Right ventricle myocardium superior (tissue), 1 donor: Measurements from ENCODE around the gene PODXL2. TPM values are rescaled to one million over a fixed set of nuclear protein-coding genes. Genes with fewer than 3 reads are reported as not detected.
"Not testable (repeated sequence)": the region's sequence is repeated elsewhere in the genome, so short reads cannot be mapped to it uniquely, and the experiment has no call there.

Experiments
- ATAC-seq: fragments of 200-7000 bp; cut with Tn5 transposase; one replicate; pipeline ENCODE4 v1.9.1; 2020; ENCODE audit warnings: mild to moderate bottlenecking; ENCODE audit not compliant: poor library complexity
- DNase-seq: peaks from one replicate; pipeline ENCODE4 v3.0.0-alpha.2; 2020
- intact Hi-C: fragments of 100-400 bp; cut with DNase I; formaldehyde crosslinking; loops from one replicate; pipeline ENCODE4 v1.11.2; 2022
- total RNA-seq: library from RNA; stranded (reverse); fragmentation: NEBNext Ultra II Directional; extraction: Animal tissue kit (Norgen Biotek cat#: 25700); gene quantifications from one replicate; pipeline ENCODE4 v1.2.1, GENCODE V29; 2021
- donor health status: DM: no; HTN: yes; CAD: no; lungs with severe emphysema.

Gene PODXL2
- total RNA-seq, 1 donor from 2014 or later, result 0.94 TPM

DNA sequence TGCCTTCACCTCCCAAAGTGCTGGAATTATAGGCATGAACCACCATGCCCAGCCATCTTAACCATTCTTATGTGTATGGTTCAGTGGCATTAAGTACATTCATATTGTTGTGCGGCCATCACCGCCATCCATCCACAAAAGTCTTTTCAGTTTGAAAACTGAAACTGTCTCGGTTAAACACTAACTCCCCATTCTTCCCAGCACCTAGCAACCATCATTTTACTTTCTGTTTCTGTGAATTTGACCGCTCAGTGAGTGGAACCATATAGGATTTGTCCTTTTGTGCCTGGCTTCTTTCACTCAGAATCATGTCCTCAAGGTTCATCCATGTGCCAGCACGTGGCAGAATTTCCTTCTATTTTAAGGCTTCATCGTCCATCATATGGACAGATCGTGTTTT lies 24.9 kb upstream of the PODXL2 start:
- intact Hi-C loops, result no loop called here
- ATAC-seq, result no peak
- no peak for DNase-seq

DNA sequence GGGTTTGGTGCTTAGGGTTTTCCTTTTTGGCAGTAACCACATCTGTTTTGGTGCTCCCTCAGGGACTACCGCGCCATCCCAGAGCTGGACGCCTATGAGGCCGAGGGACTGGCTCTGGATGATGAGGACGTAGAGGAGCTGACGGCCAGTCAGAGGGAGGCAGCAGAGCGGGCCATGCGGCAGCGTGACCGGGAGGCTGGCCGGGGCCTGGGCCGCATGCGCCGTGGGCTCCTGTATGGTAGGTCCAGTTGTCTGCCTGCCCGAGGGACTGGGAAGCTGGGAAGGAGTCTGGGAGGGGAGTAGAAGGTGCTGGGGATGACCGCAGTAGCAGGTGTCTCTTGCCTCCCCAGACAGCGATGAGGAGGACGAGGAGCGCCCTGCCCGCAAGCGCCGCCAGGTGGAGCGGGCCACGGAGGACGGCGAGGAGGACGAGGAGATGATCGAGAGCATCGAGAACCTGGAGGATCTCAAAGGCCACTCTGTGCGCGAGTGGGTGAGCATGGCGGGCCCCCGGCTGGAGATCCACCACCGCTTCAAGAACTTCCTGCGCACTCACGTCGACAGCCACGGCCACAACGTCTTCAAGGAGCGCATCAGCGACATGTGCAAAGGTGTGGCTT lies 24.3 kb upstream of the PODXL2 start:
- intact Hi-C loops, result no loop called here
- DNase-seq, result no peak
- no peak for ATAC-seq

DNA sequence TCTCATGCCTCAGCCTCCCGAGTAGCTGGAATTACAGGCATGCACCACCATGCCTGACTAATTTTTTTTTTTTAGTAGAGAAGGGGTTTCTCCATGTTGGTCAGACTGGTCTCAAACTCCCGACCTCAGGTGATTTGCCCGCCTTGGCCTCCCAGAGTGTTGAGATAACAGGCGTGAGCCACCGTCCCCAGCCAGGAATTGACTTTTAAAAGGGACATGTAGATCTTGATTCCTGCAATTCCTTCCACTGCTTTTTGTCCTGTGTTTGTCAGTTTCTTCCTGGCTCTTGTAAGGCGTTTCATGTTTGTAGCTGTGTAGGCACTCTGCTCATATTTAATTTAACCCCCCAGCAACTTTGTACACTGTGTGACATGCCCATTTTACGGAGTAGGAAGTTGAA lies 23.4 kb upstream of the PODXL2 start:
- intact Hi-C loops, ATAC-seq, DNase-seq: not testable (repeated sequence)

DNA sequence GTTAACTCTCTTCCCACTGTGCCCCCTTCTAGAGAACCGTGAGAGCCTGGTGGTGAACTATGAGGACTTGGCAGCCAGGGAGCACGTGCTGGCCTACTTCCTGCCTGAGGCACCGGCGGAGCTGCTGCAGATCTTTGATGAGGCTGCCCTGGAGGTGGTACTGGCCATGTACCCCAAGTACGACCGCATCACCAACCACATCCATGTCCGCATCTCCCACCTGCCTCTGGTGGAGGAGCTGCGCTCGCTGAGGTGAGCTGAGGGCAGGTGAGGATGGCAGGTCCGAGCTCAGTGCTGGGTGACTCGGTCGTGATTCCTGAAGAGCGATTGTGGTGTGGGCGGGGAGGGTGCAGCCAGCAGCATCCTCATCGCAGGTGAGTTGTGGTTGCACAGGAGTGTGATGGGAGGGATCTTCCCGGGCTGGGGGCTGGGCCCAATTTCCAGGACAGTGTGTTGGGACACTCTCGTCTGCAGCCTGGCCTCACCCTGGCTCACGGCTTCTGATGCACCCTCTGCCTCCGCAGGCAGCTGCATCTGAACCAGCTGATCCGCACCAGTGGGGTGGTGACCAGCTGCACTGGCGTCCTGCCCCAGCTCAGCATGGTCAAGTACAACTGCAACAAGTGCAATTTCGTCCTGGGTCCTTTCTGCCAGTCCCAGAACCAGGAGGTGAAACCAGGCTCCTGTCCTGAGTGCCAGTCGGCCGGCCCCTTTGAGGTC lies 22.7 kb upstream of the PODXL2 start:
- DNase-seq (no peak), ATAC-seq (no peak)
- intact Hi-C loops, result no loop called here

DNA sequence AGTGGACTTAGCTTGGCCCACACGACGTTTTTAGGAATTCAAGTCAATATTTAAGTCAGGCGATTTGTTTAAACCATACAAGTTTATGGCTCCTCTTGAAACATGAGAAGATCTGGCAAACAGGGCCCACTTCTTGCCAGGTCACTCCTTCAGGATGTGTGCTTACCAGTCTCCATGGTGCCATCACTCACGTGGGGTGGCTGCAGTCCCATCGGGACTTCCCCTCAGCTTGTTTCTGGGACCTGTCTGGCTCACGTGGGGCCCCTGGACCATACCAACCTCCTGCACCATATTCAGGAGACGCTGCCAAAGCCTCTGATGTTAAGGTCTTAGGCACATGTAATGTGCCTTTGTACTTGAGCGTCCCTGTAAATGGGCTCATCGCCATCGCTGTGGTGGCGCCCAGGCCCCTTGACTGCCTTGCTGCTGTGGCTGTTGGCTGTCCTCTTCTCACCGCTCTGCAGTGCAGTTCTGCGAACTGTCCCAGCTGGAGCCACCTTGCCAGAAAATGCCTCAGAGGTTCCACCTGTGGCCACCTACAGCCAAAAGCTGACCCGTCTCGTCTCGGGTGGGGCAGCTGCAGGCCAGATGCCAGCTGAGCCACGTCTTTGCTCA lies 21.9 kb upstream of the PODXL2 start:
- intact Hi-C loops, result no loop called here
- DNase-seq (no peak), ATAC-seq (peak; percentile 21)

DNA sequence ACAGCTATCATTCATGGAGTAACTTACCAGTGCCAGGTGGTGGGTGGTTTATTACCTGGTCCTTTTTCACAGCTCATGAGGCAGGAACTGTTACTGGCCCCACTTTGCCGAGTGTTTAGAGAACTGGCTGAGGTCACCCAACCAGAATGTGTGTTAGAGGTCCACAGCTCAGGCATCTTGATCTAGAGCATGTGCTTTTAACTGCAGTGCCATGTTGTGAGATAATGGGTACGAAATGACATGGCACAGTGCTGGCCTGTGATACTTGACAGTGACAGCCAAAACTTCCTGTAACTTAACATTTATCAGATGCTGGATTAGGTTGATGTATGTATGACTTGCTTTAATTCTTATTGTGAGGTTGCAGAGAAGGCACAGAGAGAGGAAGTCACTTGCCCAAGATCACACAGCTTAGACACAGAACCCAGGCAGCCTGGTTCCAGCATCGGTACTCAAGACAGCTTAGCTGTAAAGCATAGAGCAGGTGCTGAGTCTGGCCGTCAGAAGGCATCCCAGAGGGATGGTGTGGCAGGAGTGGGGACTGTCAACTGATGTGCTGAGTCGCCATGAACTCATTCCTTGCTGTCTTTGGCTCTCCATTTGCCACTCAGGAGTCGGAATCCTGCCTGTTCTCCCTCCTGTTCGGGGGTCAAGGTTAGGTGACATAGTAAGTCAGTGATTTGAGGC lies 21.2 kb upstream of the PODXL2 start:
- DNase-seq, result no peak
- intact Hi-C loops, result no loop called here
- ATAC-seq, result peak; percentile 21

DNA sequence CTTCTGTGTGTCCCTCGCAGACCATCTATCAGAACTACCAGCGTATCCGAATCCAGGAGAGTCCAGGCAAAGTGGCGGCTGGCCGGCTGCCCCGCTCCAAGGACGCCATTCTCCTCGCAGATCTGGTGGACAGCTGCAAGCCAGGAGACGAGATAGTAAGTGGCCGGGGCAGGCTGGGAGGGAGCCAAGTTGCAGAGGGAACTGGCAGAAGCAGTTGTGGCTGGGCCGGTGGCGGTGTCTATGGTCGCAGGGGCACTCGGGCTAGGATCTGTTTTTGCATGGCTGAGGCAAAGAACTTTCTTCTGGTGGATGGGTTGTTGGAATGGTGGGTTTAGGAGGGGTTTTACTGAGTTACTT lies 20.6 kb upstream of the PODXL2 start:
- DNase-seq (peak; percentile 81), ATAC-seq (peak; percentile 86)
- intact Hi-C loops, result no loop called here

DNA sequence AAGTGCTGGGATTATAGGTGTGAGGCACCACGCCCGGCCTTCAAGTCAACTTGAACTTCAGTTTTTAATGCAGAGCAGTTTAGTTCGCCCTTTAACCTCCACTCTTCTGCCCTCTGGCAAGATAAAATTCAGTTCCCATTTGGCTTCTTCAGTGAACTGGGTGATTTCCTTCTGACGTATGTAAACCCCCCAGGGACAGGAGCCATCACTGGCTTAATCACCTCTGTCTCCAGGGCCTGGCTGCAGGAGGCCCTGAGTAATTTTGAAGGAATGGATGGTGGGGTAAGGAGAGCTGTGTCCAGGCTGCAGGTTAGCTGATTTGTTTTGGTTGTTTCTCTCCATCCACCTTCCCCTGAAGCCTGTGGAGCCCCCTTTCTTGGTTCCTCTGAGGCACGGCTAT lies 18.9 kb upstream of the PODXL2 start:
- intact Hi-C loops, result no loop called here
- ATAC-seq, result no peak
- no peak for DNase-seq

DNA sequence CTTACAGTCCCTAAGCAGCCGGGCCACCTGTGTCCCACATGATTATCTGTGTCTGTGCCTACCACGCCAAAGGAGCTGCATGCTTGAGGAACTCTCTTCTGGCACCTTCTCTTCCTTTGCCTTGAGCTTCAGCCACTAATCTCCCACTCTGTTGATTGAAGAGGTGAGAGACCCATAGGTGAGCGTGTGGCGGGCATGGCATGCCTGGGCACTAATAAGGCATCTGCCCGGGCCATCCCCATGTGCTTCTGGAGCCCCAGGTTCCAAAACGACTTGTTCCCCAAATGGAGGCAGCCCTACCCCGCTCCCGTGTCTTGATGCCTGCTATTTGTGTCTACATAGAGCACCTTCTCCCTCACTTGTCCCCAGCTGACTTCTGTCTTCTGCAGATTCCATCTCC lies 17.7 kb upstream of the PODXL2 start:
- ATAC-seq (no peak), DNase-seq (no peak)
- intact Hi-C loops, result no loop called here

DNA sequence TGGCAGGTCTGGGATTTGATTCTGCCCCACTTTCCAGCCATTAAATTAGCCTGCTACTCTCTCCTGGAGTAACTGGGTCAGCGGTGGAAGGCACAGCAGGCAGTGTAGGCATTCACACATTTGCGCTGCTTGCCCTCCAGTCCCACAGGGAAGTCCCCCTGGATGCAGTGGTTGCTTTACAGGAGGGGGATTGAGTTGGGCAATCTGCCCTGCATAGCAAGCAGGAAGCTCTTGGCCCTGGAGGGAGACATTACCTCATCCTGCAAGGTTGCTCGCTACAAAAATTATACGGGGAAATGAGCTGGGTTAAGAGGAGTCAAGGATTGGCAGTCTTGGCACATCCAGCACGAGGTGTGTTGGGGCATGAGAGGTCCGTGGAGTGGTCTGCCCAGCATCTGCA lies 16.0 kb upstream of the PODXL2 start:
- intact Hi-C loops, result no loop called here
- DNase-seq, result no peak
- no peak for ATAC-seq

DNA sequence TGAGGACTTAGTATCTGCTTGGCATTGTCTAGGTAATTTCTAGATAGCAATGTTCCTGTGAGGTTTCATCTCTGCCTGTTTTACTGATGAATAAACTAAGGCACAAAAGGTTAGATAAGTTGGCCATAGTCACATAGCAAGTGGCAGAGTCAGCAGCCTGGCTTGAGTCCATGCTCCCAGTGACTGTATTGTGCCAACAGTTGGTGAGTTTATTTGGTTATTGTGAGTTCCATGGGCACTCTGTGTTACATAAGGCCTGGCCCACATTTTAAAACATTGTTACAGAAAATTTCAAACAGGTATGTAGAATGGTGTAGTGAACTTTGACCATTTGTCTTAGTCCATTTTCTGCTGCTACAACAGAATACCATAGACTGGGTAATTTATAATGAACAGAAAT lies 15.6 kb upstream of the PODXL2 start:
- intact Hi-C loops, result no loop called here
- DNase-seq, result no peak
- ATAC-seq, result no peak

DNA sequence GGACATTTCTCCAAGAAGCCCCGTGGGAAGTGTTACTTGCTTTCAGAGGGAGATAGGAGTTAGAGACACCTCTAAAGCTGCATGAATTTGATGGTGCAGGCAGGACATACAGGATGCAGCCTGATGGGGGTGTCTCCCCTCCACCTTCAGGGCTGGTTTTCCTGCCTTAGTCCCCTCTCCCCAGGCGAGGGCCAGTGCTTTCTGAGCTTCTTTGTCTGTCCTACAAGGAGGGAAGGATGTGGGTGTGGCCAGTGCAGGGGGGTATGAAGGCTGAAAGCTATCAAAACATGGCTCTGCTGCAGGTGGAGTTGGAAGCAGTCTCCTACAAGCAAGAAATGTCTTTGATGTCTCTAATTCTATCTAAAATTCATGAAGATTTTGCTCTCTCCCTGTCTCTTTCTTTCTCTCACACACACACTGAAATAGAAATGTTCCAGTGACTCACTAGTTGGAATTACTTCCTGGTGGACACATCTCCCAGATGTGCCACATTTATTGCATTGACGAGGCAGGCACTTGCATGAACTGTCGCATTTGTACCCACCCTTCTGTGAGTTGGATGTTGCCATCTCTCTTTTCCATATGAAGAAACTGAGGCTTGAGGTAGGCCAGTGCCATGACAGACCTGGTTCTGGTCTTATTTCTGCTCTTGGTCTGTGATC lies 13.9 kb upstream of the PODXL2 start:
- DNase-seq, result no peak
- no peak for ATAC-seq
- intact Hi-C loops, result no loop called here

DNA sequence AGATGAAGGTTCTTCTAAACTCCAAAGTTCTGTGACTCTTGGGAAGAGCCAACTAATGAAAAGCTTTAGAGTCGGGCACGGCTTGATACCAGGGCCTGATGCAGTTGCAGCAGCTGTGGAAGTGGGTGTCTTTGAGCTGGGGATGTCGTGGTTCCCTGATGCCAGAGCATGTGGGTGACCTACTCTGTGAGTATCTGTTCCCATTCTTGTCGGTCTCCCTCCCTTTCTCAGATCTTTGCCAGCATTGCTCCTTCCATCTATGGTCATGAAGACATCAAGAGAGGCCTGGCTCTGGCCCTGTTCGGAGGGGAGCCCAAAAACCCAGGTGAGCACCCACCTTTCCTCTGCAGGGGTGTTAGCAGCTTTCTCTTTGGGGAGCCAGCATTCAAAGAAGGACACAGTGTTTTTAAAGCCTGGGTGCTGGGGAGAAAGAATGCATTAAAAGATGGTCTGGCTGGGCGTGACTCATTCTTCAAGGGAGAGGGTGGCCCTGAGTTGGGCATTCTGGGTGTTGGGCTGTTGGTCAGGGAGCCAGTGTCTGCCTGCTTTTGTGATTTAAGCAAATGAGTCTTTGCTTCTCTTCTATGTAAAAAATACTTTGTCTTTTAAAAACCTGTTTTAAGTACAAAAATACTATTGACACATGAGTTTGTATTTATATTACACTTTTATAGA lies 13.2 kb upstream of the PODXL2 start:
- intact Hi-C loops, result no loop called here
- DNase-seq, result no peak
- no peak for ATAC-seq

DNA sequence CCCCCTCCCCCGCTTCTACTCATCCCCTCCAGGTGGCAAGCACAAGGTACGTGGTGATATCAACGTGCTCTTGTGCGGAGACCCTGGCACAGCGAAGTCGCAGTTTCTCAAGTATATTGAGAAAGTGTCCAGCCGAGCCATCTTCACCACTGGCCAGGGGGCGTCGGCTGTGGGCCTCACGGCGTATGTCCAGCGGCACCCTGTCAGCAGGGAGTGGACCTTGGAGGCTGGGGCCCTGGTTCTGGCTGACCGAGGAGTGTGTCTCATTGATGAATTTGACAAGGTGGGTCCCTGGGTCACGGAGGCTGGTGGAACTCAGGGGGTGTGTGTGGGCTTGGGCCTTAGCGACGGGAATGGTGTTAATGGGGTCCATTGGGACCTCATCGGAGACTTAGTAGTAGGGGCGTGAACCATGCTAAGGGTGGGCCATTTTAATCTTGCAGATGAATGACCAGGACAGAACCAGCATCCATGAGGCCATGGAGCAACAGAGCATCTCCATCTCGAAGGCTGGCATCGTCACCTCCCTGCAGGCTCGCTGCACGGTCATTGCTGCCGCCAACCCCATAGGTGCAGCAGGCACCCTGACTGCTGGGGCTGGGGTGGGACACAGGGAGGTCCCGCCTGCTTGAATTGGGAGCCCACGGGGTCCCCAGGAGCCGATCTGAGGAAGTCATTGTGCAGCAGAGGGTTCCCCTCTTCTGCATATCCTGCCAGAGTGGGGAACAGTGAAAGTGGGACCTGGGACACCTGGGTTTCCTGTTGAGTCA lies 12.0 kb upstream of the PODXL2 start:
- no peak for DNase-seq
- ATAC-seq, result no peak
- intact Hi-C loops, result no loop called here

DNA sequence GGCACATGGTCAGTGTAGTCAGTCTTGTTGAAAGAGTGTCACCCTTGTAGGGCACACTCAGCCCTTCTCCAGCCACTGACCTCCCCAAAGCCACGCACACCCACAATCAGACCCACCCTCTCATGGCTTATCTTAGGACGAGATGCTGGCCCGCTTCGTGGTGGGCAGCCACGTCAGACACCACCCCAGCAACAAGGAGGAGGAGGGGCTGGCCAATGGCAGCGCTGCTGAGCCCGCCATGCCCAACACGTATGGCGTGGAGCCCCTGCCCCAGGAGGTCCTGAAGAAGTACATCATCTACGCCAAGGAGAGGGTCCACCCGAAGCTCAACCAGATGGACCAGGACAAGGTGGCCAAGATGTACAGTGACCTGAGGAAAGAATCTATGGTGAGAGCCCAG lies 10.1 kb upstream of the PODXL2 start:
- intact Hi-C loops, result no loop called here
- no peak for DNase-seq
- ATAC-seq, result no peak

DNA sequence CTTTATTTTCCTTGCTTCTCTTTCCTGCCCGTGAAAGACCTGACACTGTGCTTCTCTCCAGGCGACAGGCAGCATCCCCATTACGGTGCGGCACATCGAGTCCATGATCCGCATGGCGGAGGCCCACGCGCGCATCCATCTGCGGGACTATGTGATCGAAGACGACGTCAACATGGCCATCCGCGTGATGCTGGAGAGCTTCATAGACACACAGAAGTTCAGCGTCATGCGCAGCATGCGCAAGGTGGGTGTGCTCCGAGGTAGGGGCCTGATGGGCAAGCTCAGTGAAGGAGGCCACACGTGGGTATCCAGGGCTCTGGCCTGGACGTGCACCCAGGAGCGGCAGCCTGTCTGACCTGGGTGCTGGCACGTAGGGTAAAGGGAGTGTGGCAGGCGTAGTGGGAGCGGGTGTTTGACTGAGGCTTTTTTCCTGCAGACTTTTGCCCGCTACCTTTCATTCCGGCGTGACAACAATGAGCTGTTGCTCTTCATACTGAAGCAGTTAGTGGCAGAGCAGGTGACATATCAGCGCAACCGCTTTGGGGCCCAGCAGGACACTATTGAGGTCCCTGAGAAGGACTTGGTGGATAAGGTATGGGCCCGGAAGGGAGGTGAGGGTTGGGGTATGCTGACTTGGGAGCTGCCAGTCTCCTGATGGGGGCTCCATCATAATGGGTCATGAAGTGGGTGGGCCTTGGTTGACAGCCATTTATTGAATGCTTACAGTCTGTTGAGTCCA lies 8.2 kb upstream of the PODXL2 start:
- ATAC-seq (no peak), DNase-seq (no peak)
- intact Hi-C loops, result no loop called here

DNA sequence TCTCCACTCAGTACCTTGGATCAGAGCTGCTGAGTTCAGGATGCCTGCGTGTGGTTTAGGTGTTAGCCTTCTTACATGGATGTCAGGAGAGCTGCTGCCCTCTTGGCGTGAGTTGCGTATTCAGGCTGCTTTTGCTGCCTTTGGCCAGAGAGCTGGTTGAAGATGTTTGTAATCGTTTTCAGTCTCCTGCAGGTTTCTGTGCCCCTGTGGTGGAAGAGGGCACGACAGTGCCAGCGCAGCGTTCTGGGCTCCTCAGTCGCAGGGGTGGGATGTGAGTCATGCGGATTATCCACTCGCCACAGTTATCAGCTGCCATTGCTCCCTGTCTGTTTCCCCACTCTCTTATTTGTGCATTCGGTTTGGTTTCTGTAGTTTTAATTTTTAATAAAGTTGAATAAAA lies 7.0 kb upstream of the PODXL2 start:
- no peak for DNase-seq

More for the DNA sequence above, 7.0 kb upstream of the PODXL2 start:
- intact Hi-C loops, result no loop called here
- no peak for ATAC-seq
